HUES64 (cell line): ENCODE measurements around the gene RAE1.
"Not testable (repeated sequence)": the region's sequence is repeated elsewhere in the genome, so short reads cannot be mapped to it uniquely, and the experiment has no call there.

Source experiments
- H3K27ac ChIP-seq: 2 replicates; pipeline ENCODE4 v1.7.0; 2013; ENCODE audit warnings: low read depth, low read length, inconsistent platforms
- H3K27me3 ChIP-seq: 2 replicates; pipeline ENCODE4 v1.6.1; 2013; ENCODE audit warnings: mild to moderate bottlenecking, low read length; ENCODE audit not compliant: insufficient read depth
- H3K36me3 ChIP-seq: 2 replicates; pipeline ENCODE4 v1.6.1; 2013; ENCODE audit warnings: mild to moderate bottlenecking, low read length; ENCODE audit not compliant: insufficient read depth
- H3K4me1 ChIP-seq: 2 replicates; pipeline ENCODE4 v1.6.1; 2013; ENCODE audit warnings: mild to moderate bottlenecking, low read length, moderate library complexity; ENCODE audit not compliant: insufficient read depth
- H3K4me3 ChIP-seq: 2 replicates; pipeline ENCODE4 v1.5.1; 2013; ENCODE audit warnings: mild to moderate bottlenecking, low read length, moderate library complexity
- H3K9ac ChIP-seq: 2 replicates; pipeline ENCODE4 v1.6.1; 2013; ENCODE audit warnings: mild to moderate bottlenecking, low read depth, low read length
- H3K9me3 ChIP-seq: 2 replicates; pipeline ENCODE4 v1.6.1; 2013; ENCODE audit warnings: low read depth, low read length; ENCODE audit not compliant: insufficient read depth
- WGBS: fragments of 150-250, 120-280 bp; methylation state at CpG from one replicate; pipeline ENCODE4 v1.1.7; 2013; ENCODE audit warnings: missing lambda C conversion rate; 5-methylcytosine and 5-hydroxymethylcytosine counted together

The RAE1 gene

GRCh38 chr20:57329608-57330221 lies 21.3 kb upstream of the RAE1 start, which contains the start of gene SPO11:
Gene SPO11, plus strand, starts transcription at chr20:57329803. Its CDS starts 65 bp downstream, at chr20:57329868.
- Histone ChIP-seq H3K27me3 (no peaks in the 10 kb centered on the region; the same call in 1 of the 2 replicates), H3K9ac (no peak within 1 kb of the TSS), H3K4me1 (peaks cover 10% of the 10 kb centered on the region), H3K9me3 (no peaks in the 10 kb centered on the region), H3K27ac (no peak within 1 kb of the TSS), H3K36me3 (no peaks in the 10 kb centered on the region), H3K4me3 (no peak within 1 kb of the TSS)
- 81% methylated on average over 40 of the region's 40 CpGs for WGBS

GRCh38 chr20:57330998-57331397 lies 20.1 kb upstream of the RAE1 start:
- Histone ChIP-seq H3K27ac (no peak overlapping the region), H3K4me1 (peaks cover 10% of the 10 kb centered on the region), H3K4me3 (no peak overlapping the region), H3K27me3 (no peaks in the 10 kb centered on the region; the same call in 1 of the 2 replicates), H3K36me3 (no peaks in the 10 kb centered on the region), H3K9ac (no peak overlapping the region), H3K9me3 (no peaks in the 10 kb centered on the region)
- WGBS: 92% methylated on average over 8 of the region's 8 CpGs

GRCh38 chr20:57332105-57333089 lies 18.7 kb upstream of the RAE1 start:
- H3K4me1 ChIP-seq: no peaks in the 10 kb centered on the region
- no peaks in the 10 kb centered on the region for H3K36me3 ChIP-seq
- no peaks in the 10 kb centered on the region for H3K9me3 ChIP-seq
- no peak overlapping the region for H3K4me3 ChIP-seq
- no peak overlapping the region for H3K9ac ChIP-seq
- no peak overlapping the region for H3K27ac ChIP-seq
- WGBS: no CpG with 5 or more reads among the region's 1 CpG
- no peaks in the 10 kb centered on the region; the same call in 1 of the 2 replicates for H3K27me3 ChIP-seq

DNA sequence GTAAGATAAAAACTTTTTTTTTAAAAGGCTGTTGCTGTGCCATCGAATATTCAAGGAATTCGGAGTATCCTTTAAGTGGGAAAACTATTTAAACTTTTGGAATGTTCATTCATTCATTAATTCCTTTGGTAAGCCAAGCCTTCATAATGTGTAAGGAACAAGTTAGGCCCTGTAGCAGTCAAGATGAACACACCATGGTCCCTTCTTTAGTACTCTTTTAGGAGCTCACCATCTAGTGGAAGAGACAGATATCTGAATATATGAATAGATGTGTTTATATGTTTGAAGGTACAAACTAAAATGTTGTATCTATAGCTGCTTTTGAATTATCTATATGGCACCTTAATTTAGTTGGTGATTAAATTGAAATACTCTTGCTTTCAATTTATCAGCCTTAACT lies 15.7 kb upstream of the RAE1 start:
- Histone ChIP-seq H3K27me3 (no peaks in the 10 kb centered on the region; the same call in 1 of the 2 replicates), H3K4me1 (no peaks in the 10 kb centered on the region), H3K36me3 (no peaks in the 10 kb centered on the region), H3K4me3 (no peak overlapping the region), H3K9me3 (no peaks in the 10 kb centered on the region), H3K27ac (no peak overlapping the region), H3K9ac (no peak overlapping the region)
- WGBS: 94% methylated on average over 2 of the region's 2 CpGs

GRCh38 chr20:57341663-57342062 lies 9.4 kb upstream of the RAE1 start:
- 83% methylated on average over 1 of the region's 2 CpGs for WGBS
- Histone ChIP-seq H3K9me3 (no peaks in the 10 kb centered on the region), H3K9ac (no peak overlapping the region), H3K4me3 (no peak overlapping the region), H3K27me3 (no peaks in the 10 kb centered on the region; the same call in 1 of the 2 replicates), H3K27ac (no peak overlapping the region), H3K36me3 (no peaks in the 10 kb centered on the region), H3K4me1 (no peaks in the 10 kb centered on the region)

DNA sequence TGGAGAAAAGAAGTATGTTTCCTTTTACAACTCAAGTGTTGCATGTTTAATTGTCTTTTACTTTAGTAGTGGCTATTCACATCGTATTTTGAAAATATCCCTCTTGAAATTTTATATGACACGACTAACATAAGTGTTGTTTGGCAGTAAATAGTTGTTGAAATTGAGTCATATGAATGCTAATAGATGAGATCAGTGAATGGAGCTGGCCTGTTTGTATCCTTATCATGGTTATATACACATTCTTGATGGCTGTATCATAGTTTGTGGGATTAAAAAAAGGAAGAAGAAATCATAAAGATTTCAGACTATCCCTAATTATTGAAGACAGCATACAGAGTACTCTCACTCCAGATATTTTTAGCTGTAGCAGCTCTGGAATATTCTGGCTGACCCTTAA lies 8.2 kb upstream of the RAE1 start:
- WGBS: 83% methylated on average over 2 of the region's 2 CpGs
- H3K27ac ChIP-seq: no peak overlapping the region
- no peaks in the 10 kb centered on the region; the same call in 1 of the 2 replicates for H3K27me3 ChIP-seq
- no peaks in the 10 kb centered on the region for H3K36me3 ChIP-seq
- no peak overlapping the region for H3K4me3 ChIP-seq
- H3K4me1 ChIP-seq: no peaks in the 10 kb centered on the region
- no peak overlapping the region for H3K9ac ChIP-seq
- H3K9me3 ChIP-seq: no peaks in the 10 kb centered on the region

DNA sequence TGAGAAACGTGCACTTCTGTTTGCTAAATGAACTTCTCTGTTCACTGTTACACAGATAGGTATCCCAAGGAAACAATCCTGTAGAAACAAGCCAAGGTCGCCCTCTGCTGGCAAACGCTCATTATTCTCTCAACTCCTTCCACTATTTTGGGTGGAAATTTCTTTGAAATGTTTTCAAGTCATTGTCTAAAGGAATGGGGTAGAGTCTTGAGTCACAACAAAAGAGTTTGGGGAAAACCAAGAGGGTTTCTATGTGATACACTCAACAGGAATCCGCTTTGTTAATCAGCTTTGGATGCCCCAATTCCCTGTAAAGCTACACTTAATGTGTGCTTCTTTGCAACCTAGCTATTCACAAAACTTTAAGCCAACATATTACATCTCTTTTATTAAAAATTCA lies 4.6 kb upstream of the RAE1 start:
- Histone ChIP-seq H3K4me3 (no peak overlapping the region), H3K4me1 (no peaks in the 10 kb centered on the region), H3K27ac (no peak overlapping the region), H3K36me3 (no peaks in the 10 kb centered on the region), H3K27me3 (no peaks in the 10 kb centered on the region; the same call in 1 of the 2 replicates), H3K9ac (no peak overlapping the region), H3K9me3 (no peaks in the 10 kb centered on the region)
- WGBS: 0% methylated on average over 3 of the region's 4 CpGs

GRCh38 chr20:57347393-57347792 lies 3.7 kb upstream of the RAE1 start:
- H3K4me3 ChIP-seq: no peak overlapping the region
- no peaks in the 10 kb centered on the region for H3K27me3 ChIP-seq
- H3K9me3 ChIP-seq: no peaks in the 10 kb centered on the region
- peaks cover 6% of the 10 kb centered on the region; the same call in 1 of the 2 replicates for H3K4me1 ChIP-seq
- 90% methylated on average over 2 of the region's 4 CpGs for WGBS
- H3K9ac ChIP-seq: no peak overlapping the region
- H3K27ac ChIP-seq: no peak overlapping the region
- no peaks in the 10 kb centered on the region for H3K36me3 ChIP-seq

- not testable (repeated sequence) for H3K27me3 ChIP-seq, H3K27ac ChIP-seq, H3K36me3 ChIP-seq, H3K9ac ChIP-seq, H3K4me1 ChIP-seq, H3K9me3 ChIP-seq, H3K4me3 ChIP-seq
- WGBS: 95% methylated on average over 47 of the region's 47 CpGs
Observed at GRCh38 chr20:57348200-57348921, 2.7 kb upstream of the RAE1 start.

DNA sequence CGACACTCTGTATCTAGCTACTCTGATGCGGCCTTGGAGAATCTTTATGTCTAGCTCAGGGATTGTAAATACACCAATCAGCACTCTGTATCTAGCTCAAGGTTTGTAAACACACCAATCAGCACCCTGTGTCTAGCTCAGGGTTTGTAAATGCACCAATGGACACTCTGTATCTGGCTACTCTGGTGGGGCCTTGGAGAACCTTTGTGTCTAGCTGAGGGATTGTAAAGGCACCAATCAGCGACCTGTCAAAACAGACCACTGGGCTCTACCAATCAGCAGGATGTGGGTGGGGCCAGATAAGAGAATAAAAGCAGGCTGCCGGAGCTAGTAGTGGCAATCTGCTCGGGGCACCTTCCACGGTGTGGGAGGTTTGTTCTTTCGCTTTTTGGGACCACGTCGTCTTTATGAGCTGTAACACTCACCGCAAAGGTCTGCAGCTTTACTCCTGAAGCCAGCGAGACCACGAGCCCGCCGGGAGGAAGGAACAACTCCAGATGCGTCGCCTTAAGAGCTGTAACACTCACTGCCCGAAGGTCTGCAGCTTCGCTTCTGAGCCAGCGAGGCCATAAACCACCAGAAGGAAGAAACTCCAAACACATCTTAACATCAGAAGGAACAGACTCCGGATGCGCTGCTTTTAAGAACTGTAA lies 2.0 kb upstream of the RAE1 start:
- H3K27ac ChIP-seq, H3K4me1 ChIP-seq, H3K9me3 ChIP-seq, H3K36me3 ChIP-seq, H3K9ac ChIP-seq, H3K27me3 ChIP-seq, H3K4me3 ChIP-seq: not testable (repeated sequence)
- WGBS: 95% methylated on average over 21 of the region's 21 CpGs
